ENCODE data around the gene USP54. TPM values are rescaled to one million over a fixed set of nuclear protein-coding genes. Genes with fewer than 3 reads are reported as not detected.
A peak's percentile ranks its signal among the peaks of the same experiment; 100 is the strongest.

USP54 gene
- total RNA-seq, 4 donors from 2014 or later: 159 to 315 (median 201) TPM

- intact Hi-C loops (cut with DNase I): loop anchor here (5.0 kb wide), 1 partner anchor 112 kb away; no protein-coding TSS in a partner anchor
- Histone ChIP-seq H3K36me3 (peaks cover 28 to 37% of the 10 kb centered on the region in 2 donors), H3K27me3 (no peaks in the 10 kb centered on the region), H3K27ac (no peak overlapping the region), H3K4me3 (replicated peaks in 1 of 3) (no peak overlapping the region), H3K9me3 (no peaks in the 10 kb centered on the region), H3K4me1 (peaks cover 11 to 17% of the 10 kb centered on the region in 2 donors)
- no peak for DNase-seq
- 74 to 85% methylated on average over 1 of the region's 1 CpG for WGBS, 2 donors
- no peak for TF ChIP-seq CTCF (IDR thresholded peaks at IDR 0.05)
- TF ChIP-seq POLR2A (IDR thresholded peaks at IDR 0.05): no peak
These were observed 56.3 kb downstream of the USP54 start for GRCh38 chr10:73534857-73535256.

- intact Hi-C loops (cut with DNase I): no loop called here
- H3K9me3 ChIP-seq: no peaks in the 10 kb centered on the region
- H3K4me1 ChIP-seq: peaks cover 11 to 16% of the 10 kb centered on the region in 2 donors
- TF ChIP-seq POLR2A (IDR thresholded peaks at IDR 0.05) (peak in 1 of 2 donors; percentile 9), CTCF (IDR thresholded peaks at IDR 0.05) (peak; percentile 51 to 82 (median 73))
- H3K27ac ChIP-seq: no peak overlapping the region
- no peak overlapping the region for H3K4me3 ChIP-seq (replicated peaks in 1 of 3)
- no peaks in the 10 kb centered on the region for H3K27me3 ChIP-seq
- H3K36me3 ChIP-seq: peaks cover 36 to 41% of the 10 kb centered on the region in 2 donors
- 85 to 100% methylated on average over 3 to 5 of the region's 5 CpGs for WGBS, 2 donors
- peak; percentile 44 to 49 for DNase-seq
These were observed 61.9 kb downstream of the USP54 start for GRCh38 chr10:73529089-73529832.

GRCh38 chr10:73522263-73522662 is 68.9 kb downstream of the USP54 start:
- TF ChIP-seq POLR2A (IDR thresholded peaks at IDR 0.05): no peak
- no peak for TF ChIP-seq CTCF (IDR thresholded peaks at IDR 0.05)
- no peak for DNase-seq
- whole genome bisulfite sequencing, 2 donors: 98 to 100% methylated on average over 1 of the region's 1 CpG
- no peaks in the 10 kb centered on the region for H3K4me1 ChIP-seq
- intact Hi-C loops (cut with DNase I): no loop called here
- no peak overlapping the region for H3K27ac ChIP-seq
- peaks cover 73 to 79% of the 10 kb centered on the region in 2 donors for H3K36me3 ChIP-seq
- no peaks in the 10 kb centered on the region for H3K9me3 ChIP-seq
- no peaks in the 10 kb centered on the region for H3K27me3 ChIP-seq
- no peak overlapping the region for H3K4me3 ChIP-seq (replicated peaks in 1 of 3)

- intact Hi-C loops (cut with DNase I): no loop called here
- no peak for DNase-seq
- TF ChIP-seq POLR2A (IDR thresholded peaks at IDR 0.05) (no peak), CTCF (IDR thresholded peaks at IDR 0.05) (no peak)
- 96% methylated on average over 3 of the region's 3 CpGs for WGBS, 2 donors
- H3K9me3 ChIP-seq: no peaks in the 10 kb centered on the region
- no peak overlapping the region for H3K4me3 ChIP-seq (replicated peaks in 1 of 3)
- no peaks in the 10 kb centered on the region for H3K27me3 ChIP-seq
- H3K36me3 ChIP-seq: peaks cover 72 to 86% of the 10 kb centered on the region in 2 donors
- no peak overlapping the region for H3K27ac ChIP-seq
- H3K4me1 ChIP-seq: no peaks in the 10 kb centered on the region
These were observed 71.8 kb downstream of the USP54 start for GRCh38 chr10:73519336-73519735.

GRCh38 chr10:73517166-73517888 is 73.8 kb downstream of the USP54 start:
- peaks cover 66 to 90% of the 10 kb centered on the region in 2 donors for H3K36me3 ChIP-seq

More at GRCh38 chr10:73517166-73517888, 73.8 kb downstream of the USP54 start:
- 79 to 85% methylated on average over 4 of the region's 4 CpGs for WGBS, 2 donors
- H3K4me3 ChIP-seq (replicated peaks in 1 of 3): no peak overlapping the region
- no peaks in the 10 kb centered on the region for H3K27me3 ChIP-seq
- no peak overlapping the region for H3K27ac ChIP-seq
- H3K4me1 ChIP-seq: no peaks in the 10 kb centered on the region
- no peak for DNase-seq
- H3K9me3 ChIP-seq: no peaks in the 10 kb centered on the region
- intact Hi-C loops (cut with DNase I): no loop called here
- TF ChIP-seq CTCF (IDR thresholded peaks at IDR 0.05) (no peak), POLR2A (IDR thresholded peaks at IDR 0.05) (no peak)

Measured in thyroid gland (tissue), 4 donors.